HG03571 (cell line): ENCODE measurements around the gene AGBL1.

ENCODE experiments used
- ATAC-seq: cut with Tn5 transposase; IDR thresholded peaks from one replicate; pipeline ENCODE4 v1.9.1; 2021; ENCODE audit not compliant: unreplicated experiment

The AGBL1 gene

GRCh38 chr15:86624261-86625036 lies 544.8 kb downstream of the AGBL1 start:
- ATAC-seq: no peak

- no peak for ATAC-seq
Observed at GRCh38 chr15:86629409-86630356, 550.0 kb downstream of the AGBL1 start.

- ATAC-seq: no peak
Observed at GRCh38 chr15:86630946-86631345, 551.3 kb downstream of the AGBL1 start.

- no peak for ATAC-seq
Observed at GRCh38 chr15:86634146-86634545, 554.5 kb downstream of the AGBL1 start.

- ATAC-seq: no peak
Observed at GRCh38 chr15:86634992-86635638, 555.4 kb downstream of the AGBL1 start.

- no peak for ATAC-seq
Observed at GRCh38 chr15:86644339-86644738, 564.7 kb downstream of the AGBL1 start.

GRCh38 chr15:86645925-86646500 lies 566.3 kb downstream of the AGBL1 start:
- ATAC-seq: no peak

- no peak for ATAC-seq
Observed at GRCh38 chr15:86647810-86648440, 568.3 kb downstream of the AGBL1 start.

GRCh38 chr15:86649277-86649676 lies 569.6 kb downstream of the AGBL1 start:
- ATAC-seq: no peak

GRCh38 chr15:86650094-86650493 lies 570.4 kb downstream of the AGBL1 start:
- no peak for ATAC-seq

GRCh38 chr15:86653344-86654197 lies 573.9 kb downstream of the AGBL1 start:
- ATAC-seq: no peak

GRCh38 chr15:86654501-86654900 lies 574.8 kb downstream of the AGBL1 start:
- no peak for ATAC-seq

GRCh38 chr15:86657305-86657704 lies 577.6 kb downstream of the AGBL1 start:
- ATAC-seq: no peak

- no peak for ATAC-seq
Observed at GRCh38 chr15:86659724-86660411, 580.2 kb downstream of the AGBL1 start.

- no peak for ATAC-seq
Observed at GRCh38 chr15:86661580-86661979, 581.9 kb downstream of the AGBL1 start.

- ATAC-seq: no peak
Observed at GRCh38 chr15:86663304-86663703, 583.6 kb downstream of the AGBL1 start.

GRCh38 chr15:86663979-86664378 lies 584.3 kb downstream of the AGBL1 start:
- ATAC-seq: no peak

- ATAC-seq: no peak
Observed at GRCh38 chr15:86664581-86664980, 584.9 kb downstream of the AGBL1 start.

- no peak for ATAC-seq
Observed at GRCh38 chr15:86676002-86676401, 596.3 kb downstream of the AGBL1 start.
